B cell (primary cell): ENCODE results near the gene WDR1. TPM values are rescaled to one million over a fixed set of nuclear protein-coding genes. Genes with fewer than 3 reads are reported as not detected.

ENCODE experiments used
- ATAC-seq: fragments of 200-7000 bp; cut with Tn5 transposase; one replicate; pipeline ENCODE4 v1.10.0; 2021; ENCODE audit warnings: low read depth, mild to moderate bottlenecking, moderate number of reproducible peaks, moderate library complexity
- CTCF ChIA-PET: fragments of 350-600 bp; sonication (Branson Sonifier 250); formaldehyde crosslinking; loops from one replicate; lab custom pipeline; 2021; ENCODE audit warnings: antibody characterized with exemption, inconsistent platforms; lab: Charles Lee
- POLR2A ChIA-PET: fragments of 350-600 bp; sonication (Branson Sonifier 250); formaldehyde crosslinking; loops from one replicate; lab custom pipeline; 2021; ENCODE audit warnings: antibody characterized with exemption; lab: Charles Lee
- DNase-seq: peaks from one replicate; pipeline ENCODE4 v3.0.0; 2013
- H2AFZ ChIP-seq: 2 replicates; pipeline ENCODE4 v1.6.1; 2012; ENCODE audit warnings: mild to moderate bottlenecking, low read depth, low read length; ENCODE audit not compliant: insufficient read depth, poor library complexity, severe bottlenecking
- H3K27ac ChIP-seq, 2 donors: 1 replicate in 1 of 2; 2 replicates in 1 of 2; pipeline ENCODE4 v1.5.1; 2012 to 2013; ENCODE audit warnings: low read length in 2 of 2, mild to moderate bottlenecking in 2 of 2, moderate library complexity in 1 of 2
- H3K27me3 ChIP-seq, 4 experiments: fragments of 200-600 bp in 1 of 4; sonication (generic) in 1 of 4; replicated peaks in 1 of 4; 1 replicate in 2 of 4; 2 replicates in 2 of 4; pipeline versions ENCODE4 v1.6.1 to v1.7.0; 2013 to 2016; ENCODE audit warnings: low read length in 3 of 4, mild to moderate bottlenecking in 2 of 4, mixed read lengths in 1 of 4, moderate library complexity in 1 of 4; ENCODE audit not compliant: insufficient read depth in 4 of 4, control insufficient read depth in 3 of 4; ENCODE audit errors: control extremely low read depth in 1 of 4
- H3K36me3 ChIP-seq, 2 experiments: replicated peaks in 1 of 2; 1 replicate in 1 of 2; 2 replicates in 1 of 2; pipeline versions ENCODE4 v1.6.1 to v1.7.1; 2013; ENCODE audit warnings: low read length in 1 of 2; ENCODE audit not compliant: insufficient read depth in 2 of 2, control insufficient read depth in 1 of 2; ENCODE audit errors: control extremely low read depth in 1 of 2, extremely low read depth in 1 of 2
- H3K4me1 ChIP-seq, 2 donors: fragments of 200-600 bp in 1 of 2; sonication (generic) in 1 of 2; 1 replicate in 1 of 2; 2 replicates in 1 of 2; pipeline versions ENCODE4 v1.5.1 to v1.6.1; 2013 to 2017; ENCODE audit warnings: low read length in 2 of 2; ENCODE audit not compliant: control insufficient read depth in 2 of 2, insufficient read depth in 2 of 2
- H3K4me2 ChIP-seq: replicated peaks from 2 replicates; pipeline ENCODE3; 2012; ENCODE audit warnings: mild to moderate bottlenecking, low read depth, low read length; ENCODE audit not compliant: poor library complexity, severe bottlenecking
- H3K4me3 ChIP-seq, 5 experiments: fragments of 200-600 bp in 1 of 5; sonication (generic) in 1 of 5; 1 replicate in 3 of 5; 2 replicates in 2 of 5; pipeline versions ENCODE4 v1.5.1 to v1.7.0; 2011 to 2016; ENCODE audit warnings: low read length in 4 of 5, mild to moderate bottlenecking in 4 of 5, low read depth in 2 of 5, control low read depth in 1 of 5, moderate library complexity in 1 of 5; ENCODE audit not compliant: insufficient read depth in 1 of 5; ENCODE audit errors: control extremely low read depth in 1 of 5, extremely low read depth in 1 of 5
- H3K79me2 ChIP-seq: fragments of 200-600 bp; sonication (generic); one replicate; pipeline ENCODE4 v1.6.0; 2016; ENCODE audit warnings: low read length; ENCODE audit not compliant: control insufficient read depth, insufficient read depth
- H3K9ac ChIP-seq: fragments of 200-600 bp; sonication (generic); 2 replicates; pipeline ENCODE4 v1.6.1; 2017; ENCODE audit warnings: mild to moderate bottlenecking, low read length, moderate library complexity
- H3K9me3 ChIP-seq, 3 donors: one replicate each; pipeline versions ENCODE4 v1.6.1 to v1.7.1; 2013; ENCODE audit warnings: low read length in 2 of 3; ENCODE audit not compliant: control insufficient read depth in 2 of 3, insufficient read depth in 1 of 3; ENCODE audit errors: control extremely low read depth in 1 of 3
- H4K20me1 ChIP-seq: 2 replicates; pipeline ENCODE4 v1.6.0; 2012; ENCODE audit warnings: mild to moderate bottlenecking, low read length; ENCODE audit not compliant: insufficient read depth, control insufficient read depth, poor library complexity, severe bottlenecking
- H3K27ac Mint-ChIP-seq: one replicate; pipeline ENCODE4 v1.8.0; 2021; ENCODE audit warnings: mixed read lengths
- H3K27me3 Mint-ChIP-seq: one replicate; pipeline ENCODE4 v1.8.0; 2021; ENCODE audit warnings: mixed read lengths
- H3K4me1 Mint-ChIP-seq: one replicate; pipeline ENCODE4 v1.8.0; 2021; ENCODE audit warnings: mixed read lengths
- H3K4me3 Mint-ChIP-seq: one replicate; pipeline ENCODE4 v1.8.0; 2021; ENCODE audit warnings: mixed read lengths
- H3K9me3 Mint-ChIP-seq: one replicate; pipeline ENCODE4 v1.8.0; 2022; ENCODE audit warnings: mixed read lengths; ENCODE audit not compliant: insufficient read depth
- CTCF ChIP-seq: fragments of 200-600 bp; IDR thresholded peaks from one replicate; pipeline ENCODE4 v1.8.0; 2022; ENCODE audit warnings: antibody characterized with exemption, mild to moderate bottlenecking
- EZH2 ChIP-seq: IDR thresholded peaks from 2 replicates; pipeline ENCODE4 v1.6.1; 2012; ENCODE audit warnings: borderline replicate concordance, low read depth, mild to moderate bottlenecking, moderate library complexity, low read length; ENCODE audit not compliant: insufficient read depth, poor library complexity, severe bottlenecking
- WGBS: methylation state at CpG from one replicate; pipeline ENCODE4 v1.1.5; 2013; ENCODE audit warnings: missing lambda C conversion rate; ENCODE audit not compliant: insufficient coverage; 5-methylcytosine and 5-hydroxymethylcytosine counted together
- intact Hi-C: fragments of 100-400 bp; cut with micrococcal nuclease; formaldehyde crosslinking; loops from one replicate; pipeline ENCODE4 v1.10.0; 2022
- polyA plus RNA-seq: library from polyadenylated mRNA; depleted of rRNA; stranded (reverse); fragments of >200 nt; gene quantifications from 2 replicates; pipeline ENCODE4 v1.2.3, GENCODE V29; 2012
- total RNA-seq, 2 donors: library from RNA; stranded (reverse); fragments of 120-200 nt in 1 of 2; gene quantifications; 1 replicate in 1 of 2; 2 replicates in 1 of 2; pipeline versions ENCODE4 v1.2.3 to v1.2.4, GENCODE V29; 2013 to 2022

Gene WDR1
- total and polyA plus RNA-seq, 2 donors (not counting 1 experiment from before 2014, with no cell fraction given), result 134 to 217 TPM

DNA sequence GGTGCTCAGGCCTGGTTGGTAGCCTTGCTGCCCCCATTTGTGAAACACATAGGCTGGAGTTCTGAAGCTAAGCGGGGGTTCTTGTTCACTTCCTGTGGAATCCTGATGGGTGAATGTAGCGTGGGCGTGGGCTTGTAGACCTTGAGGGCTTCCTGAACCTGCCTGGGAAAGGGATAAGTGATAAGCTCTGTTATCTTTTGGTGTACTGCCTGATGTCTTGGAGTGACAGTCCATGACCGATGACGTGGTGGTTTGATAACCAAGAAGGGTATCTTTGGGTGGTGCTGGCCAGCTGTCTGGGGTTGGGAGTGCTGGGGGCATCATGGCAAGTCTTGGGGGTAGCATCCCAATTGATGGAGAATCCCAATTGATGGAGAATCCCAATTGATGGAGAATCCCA lies 17.5 kb upstream of the WDR1 start:
- TF ChIP-seq EZH2, result no peak
- TF ChIP-seq CTCF, result no peak
- no peak for ATAC-seq
- H3K27me3 ChIP-seq, result peaks cover 0 to 8% (median 0%) of the 10 kb centered on the region in 4 experiments
- no peaks in the 10 kb centered on the region for H3K9me3 ChIP-seq
- H3K4me2 ChIP-seq, result no peak overlapping the region
- H3K4me1 Mint-ChIP-seq, result no peaks in the 10 kb centered on the region
- no peak overlapping the region for H3K9ac ChIP-seq
- H3K27ac Mint-ChIP-seq, result peak overlapping the region; percentile 11
- no peaks in the 10 kb centered on the region for H3K36me3 ChIP-seq
- H4K20me1 ChIP-seq, result no peaks in the 10 kb centered on the region
- 94% methylated on average over 5 of the region's 5 CpGs for WGBS
- intact Hi-C loops, result no loop called here
- H3K4me1 ChIP-seq, result no peaks in the 10 kb centered on the region
- DNase-seq, result no peak
- H3K4me3 ChIP-seq, result no peak overlapping the region
- ChIA-PET CTCF (no interaction called here), POLR2A (no interaction called here)
- peaks cover 27% of the 10 kb centered on the region for H3K27me3 Mint-ChIP-seq
- H2AFZ ChIP-seq, result no peak overlapping the region
- H3K9me3 Mint-ChIP-seq, result no peaks in the 10 kb centered on the region
- H3K79me2 ChIP-seq, result no peaks in the 10 kb centered on the region
- H3K27ac ChIP-seq, result no peak overlapping the region
- no peak overlapping the region for H3K4me3 Mint-ChIP-seq

GRCh38 chr4:10131202-10131601 lies 14.6 kb upstream of the WDR1 start:
- no peaks in the 10 kb centered on the region for H3K79me2 ChIP-seq
- ChIA-PET POLR2A (no interaction called here), CTCF (no interaction called here)
- TF ChIP-seq EZH2 (no peak), CTCF (no peak)
- no peaks in the 10 kb centered on the region for H4K20me1 ChIP-seq
- Mint-ChIP-seq H3K4me3 (no peak overlapping the region), H3K4me1 (no peaks in the 10 kb centered on the region), H3K9me3 (no peaks in the 10 kb centered on the region), H3K27me3 (peaks cover 44% of the 10 kb centered on the region), H3K27ac (no peak overlapping the region)
- H3K27me3 ChIP-seq, result peaks cover 0 to 8% (median 0%) of the 10 kb centered on the region in 4 experiments
- no peak overlapping the region for H3K27ac ChIP-seq
- DNase-seq (no peak), ATAC-seq (no peak)
- H3K4me3 ChIP-seq, result no peak overlapping the region
- H3K9ac ChIP-seq, result no peak overlapping the region
- H3K4me1 ChIP-seq, result no peaks in the 10 kb centered on the region
- H3K9me3 ChIP-seq, result no peaks in the 10 kb centered on the region
- no peak overlapping the region for H2AFZ ChIP-seq
- intact Hi-C loops, result no loop called here
- no peaks in the 10 kb centered on the region for H3K36me3 ChIP-seq
- no peak overlapping the region for H3K4me2 ChIP-seq
- WGBS, result 94% methylated on average over 7 of the region's 10 CpGs
